Transverse colon (tissue), 4 donors: Measurements from ENCODE around the gene DDX60. TPM values are rescaled to one million over a fixed set of nuclear protein-coding genes. Genes with fewer than 3 reads are reported as not detected.
"Not testable (repeated sequence)": the region's sequence is repeated elsewhere in the genome, so short reads cannot be mapped to it uniquely, and the experiment has no call there.

ENCODE experiments used
- DNase-seq: peaks from one replicate; pipeline ENCODE4 v3.0.0-alpha.2; 2019
- H3K27ac ChIP-seq, 4 donors: fragments of 200-600 bp; sonication (generic); 2 replicates each; pipeline ENCODE4 v1.5.1; 2016 to 2018; ENCODE audit warnings: inconsistent platforms in 4 of 4
- H3K27me3 ChIP-seq: fragments of 200-600 bp; sonication (generic); 2 replicates; pipeline ENCODE4 v1.5.1; 2017; ENCODE audit warnings: inconsistent platforms
- H3K36me3 ChIP-seq, 4 donors: fragments of 200-600 bp; sonication (generic); 2 replicates each; pipeline ENCODE4 v1.5.1; 2017 to 2019; ENCODE audit warnings: inconsistent platforms in 4 of 4
- H3K4me1 ChIP-seq, 4 donors: fragments of 200-600 bp; sonication (generic); 2 replicates each; pipeline ENCODE4 v1.5.1; 2017 to 2020; ENCODE audit warnings: inconsistent platforms in 4 of 4
- H3K4me3 ChIP-seq, 4 donors: fragments of 200-600 bp; sonication (generic); 1 replicate in 1 of 4; 2 replicates in 3 of 4; pipeline versions ENCODE4 v1.5.1 to v1.6.1; 2017 to 2019; ENCODE audit warnings: inconsistent platforms in 4 of 4
- H3K9me3 ChIP-seq, 2 donors: fragments of 200-600 bp; sonication (generic); 2 replicates each; pipeline ENCODE4 v1.5.1; 2017 to 2019; ENCODE audit warnings: inconsistent platforms in 2 of 2
- CTCF ChIP-seq, 5 experiments: fragments of 200-600 bp in 3 of 5; fragments of 450-650 bp in 2 of 5; sonication (generic) in 3 of 5; IDR thresholded peaks; 1 replicate in 2 of 5; 2 replicates in 3 of 5; pipeline ENCODE4 v1.5.1; 2016 to 2017; ENCODE audit warnings: antibody characterized with exemption in 5 of 5, inconsistent platforms in 3 of 5, mild to moderate bottlenecking in 2 of 5, moderate library complexity in 1 of 5
- EP300 ChIP-seq: sonication (generic); formaldehyde crosslinking; IDR thresholded peaks from one replicate; pipeline ENCODE4 v1.6.1; 2017; ENCODE audit warnings: antibody characterized with exemption, low read depth
- POLR2A ChIP-seq: fragments of 450-650 bp; IDR thresholded peaks from one replicate; pipeline ENCODE4 v1.6.1; 2016; ENCODE audit warnings: antibody characterized with exemption, mild to moderate bottlenecking, moderate library complexity
- POLR2AphosphoS5 ChIP-seq, 3 donors: sonication (generic); formaldehyde crosslinking; IDR thresholded peaks; one replicate each; pipeline ENCODE4 v1.6.1; 2016; ENCODE audit warnings: antibody characterized with exemption in 3 of 3
- WGBS, 2 donors: methylation state at CpG; one replicate each; pipeline ENCODE4 v1.1.5; 2018; ENCODE audit warnings: low coverage in 1 of 2; 5-methylcytosine and 5-hydroxymethylcytosine counted together
- in situ Hi-C, 4 donors: fragments of 200-750 bp; cut with MboI; loops; one replicate each; pipeline versions ENCODE4 v1.15.0 to v1.15.1; 2017; ENCODE audit warnings: low sequenced_read_pairs in 3 of 4, low pct_ligation_motif_present in 1 of 4, low pct_unique_long_range_greater_than_20kb in 1 of 4
- intact Hi-C: fragments of 100-400 bp; cut with DNase I; formaldehyde crosslinking; loops from one replicate; pipeline ENCODE4 v1.15.1; 2023; ENCODE audit warnings: low total_unique reads
- total RNA-seq, 4 donors: library from RNA; depleted of rRNA; stranded (reverse); fragments of >200 nt; gene quantifications; one replicate each; pipeline ENCODE4 v1.1.0, GENCODE V29; 2016

Gene DDX60
- total RNA-seq, 4 donors from 2014 or later: 26.9 to 119 (median 52.5) TPM

- intact Hi-C loops (no loop called here), in situ Hi-C loops (no loop called here)
- 92 to 100% methylated on average over 1 of the region's 1 CpG for WGBS, 2 donors
- Histone ChIP-seq H3K27me3 (no peaks in the 10 kb centered on the region), H3K9me3 (no peaks in the 10 kb centered on the region), H3K27ac (no peak overlapping the region), H3K4me1 (no peaks in the 10 kb centered on the region), H3K4me3 (no peak overlapping the region), H3K36me3 (peaks cover 0 to 29% (median 7%) of the 10 kb centered on the region in 4 donors)
- DNase-seq: no peak
- TF ChIP-seq CTCF (IDR thresholded peaks at IDR 0.05): no peak
- TF ChIP-seq POLR2AphosphoS5 (IDR thresholded peaks at IDR 0.05): no peak
- no peak for TF ChIP-seq POLR2A
- no peak for TF ChIP-seq EP300
These were observed 27.3 kb downstream of the DDX60 start for GRCh38 chr4:168291242-168291641.

GRCh38 chr4:168285850-168286249 lies 32.7 kb downstream of the DDX60 start:
- in situ Hi-C loops, intact Hi-C loops, DNase-seq, H3K4me1 ChIP-seq, H3K9me3 ChIP-seq, H3K27me3 ChIP-seq, H3K4me3 ChIP-seq, H3K27ac ChIP-seq: not testable (repeated sequence)
- peaks cover 0 to 14% (median 5%) of the 10 kb centered on the region in 4 donors for H3K36me3 ChIP-seq
- WGBS, 2 donors: 93 to 97% methylated on average over 1 of the region's 1 CpG

- H3K27ac ChIP-seq: no peak overlapping the region
- in situ Hi-C loops: no loop called here
- intact Hi-C loops: no loop called here
- DNase-seq: no peak
- TF ChIP-seq POLR2A: no peak
- no peak for TF ChIP-seq POLR2AphosphoS5 (IDR thresholded peaks at IDR 0.05)
- no peak for TF ChIP-seq CTCF (IDR thresholded peaks at IDR 0.05)
- TF ChIP-seq EP300: no peak
- no peaks in the 10 kb centered on the region for H3K9me3 ChIP-seq
- peaks cover 0 to 36% (median 10%) of the 10 kb centered on the region in 4 donors for H3K36me3 ChIP-seq
- no peaks in the 10 kb centered on the region for H3K27me3 ChIP-seq
- WGBS, 2 donors: 73 to 82% methylated on average over 2 of the region's 2 CpGs
- no peak overlapping the region for H3K4me3 ChIP-seq
- no peaks in the 10 kb centered on the region for H3K4me1 ChIP-seq
These were observed 39.0 kb downstream of the DDX60 start for GRCh38 chr4:168279556-168279955.

GRCh38 chr4:168275836-168276235 lies 42.7 kb downstream of the DDX60 start:
- Histone ChIP-seq H3K27me3 (no peaks in the 10 kb centered on the region), H3K36me3 (peaks cover 0 to 48% (median 12%) of the 10 kb centered on the region in 4 donors), H3K4me1 (no peaks in the 10 kb centered on the region), H3K4me3 (no peak overlapping the region), H3K27ac (no peak overlapping the region), H3K9me3 (no peaks in the 10 kb centered on the region)
- intact Hi-C loops (no loop called here), in situ Hi-C loops (no loop called here)
- no peak for DNase-seq
- WGBS, 2 donors: 90 to 91% methylated on average over 2 of the region's 2 CpGs
- TF ChIP-seq EP300 (no peak), CTCF (IDR thresholded peaks at IDR 0.05) (no peak), POLR2AphosphoS5 (IDR thresholded peaks at IDR 0.05) (no peak)

GRCh38 chr4:168274871-168275270 lies 43.7 kb downstream of the DDX60 start:
- H3K4me1 ChIP-seq: no peaks in the 10 kb centered on the region
- H3K36me3 ChIP-seq: peaks cover 0 to 38% (median 8%) of the 10 kb centered on the region in 4 donors
- WGBS, 2 donors: 93 to 94% methylated on average over 1 of the region's 1 CpG
- intact Hi-C loops: no loop called here
- no peak for TF ChIP-seq CTCF (IDR thresholded peaks at IDR 0.05)
- TF ChIP-seq EP300: no peak
- TF ChIP-seq POLR2A: no peak
- TF ChIP-seq POLR2AphosphoS5 (IDR thresholded peaks at IDR 0.05): no peak
- H3K4me3 ChIP-seq: no peak overlapping the region
- in situ Hi-C loops: no loop called here
- H3K27me3 ChIP-seq: no peaks in the 10 kb centered on the region
- no peak overlapping the region for H3K27ac ChIP-seq
- H3K9me3 ChIP-seq: no peaks in the 10 kb centered on the region
- DNase-seq: no peak
